GM23338 (cell line): Measurements from ENCODE around the gene DNAJB13. TPM values are rescaled to one million over a fixed set of nuclear protein-coding genes. Genes with fewer than 3 reads are reported as not detected.

Source experiments
- ATAC-seq: fragments of 200-7000 bp; cut with Tn5 transposase; 3 replicates; pipeline ENCODE4 v1.9.1; 2020
- DNase-seq: peaks from one replicate; pipeline ENCODE4 v3.0.0-alpha.2; 2015; ENCODE audit warnings: low spot score
- H2AFZ ChIP-seq: fragments of 200-600 bp; sonication (generic); 2 replicates; pipeline ENCODE4 v1.8.0; 2016; ENCODE audit warnings: antibody characterized with exemption, mild to moderate bottlenecking, moderate library complexity
- H3F3A ChIP-seq: fragments of 200-600 bp; sonication (generic); replicated peaks from 2 replicates; pipeline ENCODE4 v1.8.0; 2017; ENCODE audit warnings: antibody characterized with exemption, mixed run types, low read depth
- H3K27ac ChIP-seq: fragments of 200-600 bp; sonication (generic); 2 replicates; pipeline ENCODE4 v1.6.1; 2016; ENCODE audit warnings: low read depth
- H3K27me3 ChIP-seq: fragments of 200-600 bp; sonication (generic); 2 replicates; pipeline ENCODE4 v1.8.0; 2016; ENCODE audit warnings: mild to moderate bottlenecking, mixed run types, moderate library complexity; ENCODE audit not compliant: insufficient read depth
- H3K36me3 ChIP-seq: fragments of 200-600 bp; sonication (generic); 2 replicates; pipeline ENCODE4 v1.8.0; 2016; ENCODE audit warnings: mild to moderate bottlenecking; ENCODE audit not compliant: insufficient read depth
- H3K4me1 ChIP-seq: fragments of 200-600 bp; sonication (generic); 2 replicates; pipeline ENCODE4 v1.8.0; 2016; ENCODE audit warnings: mild to moderate bottlenecking, moderate library complexity; ENCODE audit not compliant: insufficient read depth
- H3K4me2 ChIP-seq: fragments of 200-600 bp; sonication (generic); 2 replicates; pipeline ENCODE4 v1.7.1; 2017; ENCODE audit warnings: mixed run types
- H3K4me3 ChIP-seq: fragments of 200-600 bp; sonication (generic); 2 replicates; pipeline ENCODE4 v1.6.1; 2016; ENCODE audit warnings: mixed run types
- H3K79me2 ChIP-seq: fragments of 200-600 bp; sonication (generic); replicated peaks from 2 replicates; pipeline ENCODE4 v1.8.0; 2017; ENCODE audit warnings: mild to moderate bottlenecking; ENCODE audit not compliant: insufficient read depth
- H3K9me2 ChIP-seq: fragments of 200-600 bp; sonication (generic); 2 replicates; pipeline ENCODE4 v1.8.0; 2017; ENCODE audit not compliant: insufficient read depth
- H4K20me1 ChIP-seq: fragments of 200-600 bp; sonication (generic); replicated peaks from 2 replicates; pipeline ENCODE4 v1.8.0; 2017; ENCODE audit warnings: mild to moderate bottlenecking; ENCODE audit not compliant: insufficient read depth
- H3K27ac Mint-ChIP-seq: 2 replicates; pipeline ENCODE4 v1.8.0; 2020; ENCODE audit warnings: inconsistent platforms, mild to moderate bottlenecking, moderate library complexity, mixed read lengths
- H3K27me3 Mint-ChIP-seq: 3 replicates; pipeline ENCODE4 v1.8.0; 2022; ENCODE audit warnings: low read depth, mild to moderate bottlenecking, moderate library complexity, mixed read lengths, inconsistent platforms; ENCODE audit not compliant: insufficient read depth, poor library complexity
- H3K36me3 Mint-ChIP-seq: 3 replicates; pipeline ENCODE4 v1.8.0; 2021; ENCODE audit warnings: low read depth, mild to moderate bottlenecking, inconsistent platforms, moderate library complexity, mixed read lengths
- H3K4me1 Mint-ChIP-seq: 3 replicates; pipeline ENCODE4 v1.8.0; 2020; ENCODE audit warnings: mild to moderate bottlenecking, inconsistent platforms, mixed read lengths
- H3K4me3 Mint-ChIP-seq: 3 replicates; pipeline ENCODE4 v1.8.0; 2021; ENCODE audit warnings: moderate library complexity, mild to moderate bottlenecking, inconsistent platforms, mixed read lengths
- H3K9me3 Mint-ChIP-seq: 3 replicates; pipeline ENCODE4 v1.8.0; 2020; ENCODE audit warnings: moderate library complexity, mild to moderate bottlenecking, inconsistent platforms, mixed read lengths
- CREB1 ChIP-seq: fragments of 250-450 bp; sonication (Bioruptor Pico); IDR thresholded peaks from 2 replicates; pipeline ENCODE4 v1.5.0; 2020; ENCODE audit warnings: low read depth, mild to moderate bottlenecking, moderate library complexity
- EZH2 ChIP-seq: fragments of 200-600 bp; sonication (generic); IDR thresholded peaks from one replicate; pipeline ENCODE4 v1.8.0; 2017; ENCODE audit warnings: antibody characterized with exemption, mild to moderate bottlenecking, low read depth; ENCODE audit not compliant: unreplicated experiment
- EZH2phosphoT487 ChIP-seq: fragments of 200-600 bp; sonication (generic); IDR thresholded peaks from one replicate; pipeline ENCODE4 v1.8.1; 2018; ENCODE audit warnings: antibody characterized with exemption; ENCODE audit not compliant: unreplicated experiment
- JUNB ChIP-seq: IDR thresholded peaks from one replicate; pipeline ENCODE4 v1.6.1; 2016; ENCODE audit warnings: antibody characterized with exemption; ENCODE audit not compliant: unreplicated experiment
- NANOG ChIP-seq: IDR thresholded peaks from 2 replicates; pipeline ENCODE4 v1.6.1; 2016; ENCODE audit warnings: antibody characterized with exemption, borderline replicate concordance
- POLR2AphosphoS5 ChIP-seq: IDR thresholded peaks from 2 replicates; pipeline ENCODE4 v1.6.1; 2016; ENCODE audit warnings: antibody characterized with exemption, low read depth
- STAT1 ChIP-seq: IDR thresholded peaks from one replicate; pipeline ENCODE4 v1.6.1; 2016; ENCODE audit warnings: antibody characterized with exemption; ENCODE audit not compliant: unreplicated experiment
- ZNF331 ChIP-seq: fragments of 250-450 bp; sonication (Bioruptor Pico); IDR thresholded peaks from 2 replicates; pipeline ENCODE4 v1.5.0; 2020; ENCODE audit warnings: low read depth, mild to moderate bottlenecking, moderate library complexity
- polyA plus RNA-seq: library from polyadenylated mRNA; unstranded; fragments of >200 nt; fragmentation: Nextera tagmentation; extraction: Ambion mirVana; gene quantifications from 2 replicates; pipeline ENCODE4 v1.2.1, GENCODE V29; 2016
- total RNA-seq: library from RNA; depleted of rRNA; stranded (reverse); fragments of >200 nt; shearing (Covaris generic); gene quantifications from 2 replicates; pipeline ENCODE4 v1.2.3, GENCODE V29; 2014
- TF ChIP-seq, protein P1 (sequence below): IDR thresholded peaks from one replicate; pipeline ENCODE4 v1.6.1; 2018; ENCODE audit warnings: antibody characterized with exemption; ENCODE audit not compliant: unreplicated experiment
- TF ChIP-seq, protein P2 (sequence below): IDR thresholded peaks from 2 replicates; pipeline ENCODE4 v1.6.1; 2016; ENCODE audit warnings: antibody characterized with exemption
- TF ChIP-seq, protein P3 (sequence below): fragments of 250-450 bp; sonication (Bioruptor Pico); IDR thresholded peaks from 2 replicates; pipeline ENCODE4 v1.5.0; 2020; ENCODE audit warnings: mild to moderate bottlenecking, moderate library complexity

DNAJB13 gene
- total and polyA plus RNA-seq, 2 experiments from 2014 or later, result 0.14 to 0.32 TPM

DNA sequence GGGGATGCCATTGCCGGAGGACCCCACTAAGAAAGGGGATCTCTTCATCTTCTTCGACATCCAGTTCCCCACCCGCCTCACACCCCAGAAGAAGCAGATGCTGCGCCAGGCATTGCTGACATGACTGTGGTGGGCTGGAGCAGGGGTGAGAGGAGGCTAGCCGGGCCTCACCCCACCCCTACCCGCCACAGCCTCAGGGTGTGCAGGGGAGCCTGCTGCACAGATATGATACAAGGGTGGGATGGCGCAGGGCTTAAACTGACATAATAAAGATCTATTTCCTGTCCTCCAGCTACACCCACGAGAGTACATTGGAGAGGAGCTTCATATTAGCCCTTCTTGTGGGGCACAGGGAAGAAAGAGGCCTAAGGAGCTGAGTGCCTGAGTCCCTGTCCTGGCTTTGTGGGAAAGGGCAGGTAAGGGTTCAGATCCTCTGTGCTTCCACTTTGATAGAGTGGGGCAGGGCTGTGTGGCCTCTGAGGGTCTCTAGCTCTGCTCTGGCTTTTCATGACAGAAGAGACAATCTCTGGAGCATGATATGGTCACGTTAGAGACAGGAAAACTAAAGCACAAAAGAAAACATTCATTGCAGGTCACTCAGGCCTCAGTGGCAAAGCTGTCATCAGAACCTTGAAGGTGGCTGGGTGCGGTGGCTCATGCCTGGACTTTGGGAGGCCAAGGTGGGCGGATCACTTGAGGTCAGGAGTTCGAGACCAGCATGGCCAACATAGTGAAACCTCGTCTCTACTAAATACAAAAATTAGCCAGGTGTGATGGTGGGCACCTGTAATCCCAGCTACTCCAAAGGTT, 19.4 kb downstream of the DNAJB13 start (continued):
- TF ChIP-seq, protein P1, sequence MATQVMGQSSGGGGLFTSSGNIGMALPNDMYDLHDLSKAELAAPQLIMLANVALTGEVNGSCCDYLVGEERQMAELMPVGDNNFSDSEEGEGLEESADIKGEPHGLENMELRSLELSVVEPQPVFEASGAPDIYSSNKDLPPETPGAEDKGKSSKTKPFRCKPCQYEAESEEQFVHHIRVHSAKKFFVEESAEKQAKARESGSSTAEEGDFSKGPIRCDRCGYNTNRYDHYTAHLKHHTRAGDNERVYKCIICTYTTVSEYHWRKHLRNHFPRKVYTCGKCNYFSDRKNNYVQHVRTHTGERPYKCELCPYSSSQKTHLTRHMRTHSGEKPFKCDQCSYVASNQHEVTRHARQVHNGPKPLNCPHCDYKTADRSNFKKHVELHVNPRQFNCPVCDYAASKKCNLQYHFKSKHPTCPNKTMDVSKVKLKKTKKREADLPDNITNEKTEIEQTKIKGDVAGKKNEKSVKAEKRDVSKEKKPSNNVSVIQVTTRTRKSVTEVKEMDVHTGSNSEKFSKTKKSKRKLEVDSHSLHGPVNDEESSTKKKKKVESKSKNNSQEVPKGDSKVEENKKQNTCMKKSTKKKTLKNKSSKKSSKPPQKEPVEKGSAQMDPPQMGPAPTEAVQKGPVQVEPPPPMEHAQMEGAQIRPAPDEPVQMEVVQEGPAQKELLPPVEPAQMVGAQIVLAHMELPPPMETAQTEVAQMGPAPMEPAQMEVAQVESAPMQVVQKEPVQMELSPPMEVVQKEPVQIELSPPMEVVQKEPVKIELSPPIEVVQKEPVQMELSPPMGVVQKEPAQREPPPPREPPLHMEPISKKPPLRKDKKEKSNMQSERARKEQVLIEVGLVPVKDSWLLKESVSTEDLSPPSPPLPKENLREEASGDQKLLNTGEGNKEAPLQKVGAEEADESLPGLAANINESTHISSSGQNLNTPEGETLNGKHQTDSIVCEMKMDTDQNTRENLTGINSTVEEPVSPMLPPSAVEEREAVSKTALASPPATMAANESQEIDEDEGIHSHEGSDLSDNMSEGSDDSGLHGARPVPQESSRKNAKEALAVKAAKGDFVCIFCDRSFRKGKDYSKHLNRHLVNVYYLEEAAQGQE, result no peak
- TF ChIP-seq EZH2phosphoT487 (no peak), CREB1 (no peak)

DNA sequence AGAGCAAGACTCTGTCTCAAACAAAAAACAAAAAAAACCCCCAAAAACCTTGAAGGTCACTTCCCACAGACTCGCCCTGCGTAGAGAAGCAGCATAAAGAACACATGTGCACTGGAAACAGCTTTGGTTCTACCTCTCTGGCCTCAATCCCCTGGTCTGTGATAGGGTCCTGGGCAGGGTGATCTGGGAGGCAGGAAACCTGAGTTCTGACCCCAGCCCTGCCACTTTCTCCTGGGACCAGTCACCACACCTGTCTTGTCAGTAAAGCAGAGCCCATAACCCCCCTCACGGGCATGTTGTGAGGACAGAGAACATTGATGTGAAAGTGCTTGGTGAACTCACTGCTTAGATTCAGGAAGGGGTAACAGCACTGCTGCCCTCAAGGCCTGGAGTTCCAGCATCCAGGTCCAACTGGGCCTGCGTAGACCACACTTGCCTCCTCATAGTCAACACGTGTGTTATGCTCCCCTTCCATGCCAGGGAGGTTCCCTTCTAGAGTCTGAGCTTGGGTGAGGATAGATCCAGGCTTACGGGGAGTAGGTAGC, 20.4 kb downstream of the DNAJB13 start:
- H3F3A ChIP-seq, result 0 out of 2 replicates have a peak, but pooled peaks cover 5% of the 10 kb centered on the region
- no peaks in the 10 kb centered on the region for H3K4me1 ChIP-seq
- H3K27ac ChIP-seq, result no peak overlapping the region
- Mint-ChIP-seq H3K9me3 (no peaks in the 10 kb centered on the region; the same call in 2 of the 3 replicates), H3K4me1 (no peaks in the 10 kb centered on the region; the same call in 2 of the 3 replicates), H3K27ac (0 out of 2 replicates have a peak overlapping the region, but pooled peaks have one; percentile 5), H3K36me3 (peaks cover 24% of the 10 kb centered on the region), H3K4me3 (no peak overlapping the region), H3K27me3 (peaks cover 15% of the 10 kb centered on the region)
- no peak overlapping the region for H3K4me2 ChIP-seq
- ATAC-seq (no peak), DNase-seq (no peak)
- no peak overlapping the region for H3K4me3 ChIP-seq
- H3K9me2 ChIP-seq, result no peaks in the 10 kb centered on the region
- no peaks in the 10 kb centered on the region for H3K79me2 ChIP-seq
- H3K27me3 ChIP-seq, result no peaks in the 10 kb centered on the region
- H3K36me3 ChIP-seq, result peaks cover 10% of the 10 kb centered on the region
- H2AFZ ChIP-seq, result no peak overlapping the region
- no peaks in the 10 kb centered on the region; the same call in 1 of the 2 replicates for H4K20me1 ChIP-seq
- TF ChIP-seq ZNF331 (CRISPR knock-in tag) (no peak), EZH2phosphoT487 (no peak), STAT1 (no peak), NANOG (no peak), EZH2 (no peak), CREB1 (no peak), JUNB (no peak), POLR2AphosphoS5 (no peak; the same call in 1 of the 2 replicates)
- TF ChIP-seq, protein P2, sequence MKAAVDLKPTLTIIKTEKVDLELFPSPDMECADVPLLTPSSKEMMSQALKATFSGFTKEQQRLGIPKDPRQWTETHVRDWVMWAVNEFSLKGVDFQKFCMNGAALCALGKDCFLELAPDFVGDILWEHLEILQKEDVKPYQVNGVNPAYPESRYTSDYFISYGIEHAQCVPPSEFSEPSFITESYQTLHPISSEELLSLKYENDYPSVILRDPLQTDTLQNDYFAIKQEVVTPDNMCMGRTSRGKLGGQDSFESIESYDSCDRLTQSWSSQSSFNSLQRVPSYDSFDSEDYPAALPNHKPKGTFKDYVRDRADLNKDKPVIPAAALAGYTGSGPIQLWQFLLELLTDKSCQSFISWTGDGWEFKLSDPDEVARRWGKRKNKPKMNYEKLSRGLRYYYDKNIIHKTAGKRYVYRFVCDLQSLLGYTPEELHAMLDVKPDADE, result no peak
- TF ChIP-seq, protein P3, sequence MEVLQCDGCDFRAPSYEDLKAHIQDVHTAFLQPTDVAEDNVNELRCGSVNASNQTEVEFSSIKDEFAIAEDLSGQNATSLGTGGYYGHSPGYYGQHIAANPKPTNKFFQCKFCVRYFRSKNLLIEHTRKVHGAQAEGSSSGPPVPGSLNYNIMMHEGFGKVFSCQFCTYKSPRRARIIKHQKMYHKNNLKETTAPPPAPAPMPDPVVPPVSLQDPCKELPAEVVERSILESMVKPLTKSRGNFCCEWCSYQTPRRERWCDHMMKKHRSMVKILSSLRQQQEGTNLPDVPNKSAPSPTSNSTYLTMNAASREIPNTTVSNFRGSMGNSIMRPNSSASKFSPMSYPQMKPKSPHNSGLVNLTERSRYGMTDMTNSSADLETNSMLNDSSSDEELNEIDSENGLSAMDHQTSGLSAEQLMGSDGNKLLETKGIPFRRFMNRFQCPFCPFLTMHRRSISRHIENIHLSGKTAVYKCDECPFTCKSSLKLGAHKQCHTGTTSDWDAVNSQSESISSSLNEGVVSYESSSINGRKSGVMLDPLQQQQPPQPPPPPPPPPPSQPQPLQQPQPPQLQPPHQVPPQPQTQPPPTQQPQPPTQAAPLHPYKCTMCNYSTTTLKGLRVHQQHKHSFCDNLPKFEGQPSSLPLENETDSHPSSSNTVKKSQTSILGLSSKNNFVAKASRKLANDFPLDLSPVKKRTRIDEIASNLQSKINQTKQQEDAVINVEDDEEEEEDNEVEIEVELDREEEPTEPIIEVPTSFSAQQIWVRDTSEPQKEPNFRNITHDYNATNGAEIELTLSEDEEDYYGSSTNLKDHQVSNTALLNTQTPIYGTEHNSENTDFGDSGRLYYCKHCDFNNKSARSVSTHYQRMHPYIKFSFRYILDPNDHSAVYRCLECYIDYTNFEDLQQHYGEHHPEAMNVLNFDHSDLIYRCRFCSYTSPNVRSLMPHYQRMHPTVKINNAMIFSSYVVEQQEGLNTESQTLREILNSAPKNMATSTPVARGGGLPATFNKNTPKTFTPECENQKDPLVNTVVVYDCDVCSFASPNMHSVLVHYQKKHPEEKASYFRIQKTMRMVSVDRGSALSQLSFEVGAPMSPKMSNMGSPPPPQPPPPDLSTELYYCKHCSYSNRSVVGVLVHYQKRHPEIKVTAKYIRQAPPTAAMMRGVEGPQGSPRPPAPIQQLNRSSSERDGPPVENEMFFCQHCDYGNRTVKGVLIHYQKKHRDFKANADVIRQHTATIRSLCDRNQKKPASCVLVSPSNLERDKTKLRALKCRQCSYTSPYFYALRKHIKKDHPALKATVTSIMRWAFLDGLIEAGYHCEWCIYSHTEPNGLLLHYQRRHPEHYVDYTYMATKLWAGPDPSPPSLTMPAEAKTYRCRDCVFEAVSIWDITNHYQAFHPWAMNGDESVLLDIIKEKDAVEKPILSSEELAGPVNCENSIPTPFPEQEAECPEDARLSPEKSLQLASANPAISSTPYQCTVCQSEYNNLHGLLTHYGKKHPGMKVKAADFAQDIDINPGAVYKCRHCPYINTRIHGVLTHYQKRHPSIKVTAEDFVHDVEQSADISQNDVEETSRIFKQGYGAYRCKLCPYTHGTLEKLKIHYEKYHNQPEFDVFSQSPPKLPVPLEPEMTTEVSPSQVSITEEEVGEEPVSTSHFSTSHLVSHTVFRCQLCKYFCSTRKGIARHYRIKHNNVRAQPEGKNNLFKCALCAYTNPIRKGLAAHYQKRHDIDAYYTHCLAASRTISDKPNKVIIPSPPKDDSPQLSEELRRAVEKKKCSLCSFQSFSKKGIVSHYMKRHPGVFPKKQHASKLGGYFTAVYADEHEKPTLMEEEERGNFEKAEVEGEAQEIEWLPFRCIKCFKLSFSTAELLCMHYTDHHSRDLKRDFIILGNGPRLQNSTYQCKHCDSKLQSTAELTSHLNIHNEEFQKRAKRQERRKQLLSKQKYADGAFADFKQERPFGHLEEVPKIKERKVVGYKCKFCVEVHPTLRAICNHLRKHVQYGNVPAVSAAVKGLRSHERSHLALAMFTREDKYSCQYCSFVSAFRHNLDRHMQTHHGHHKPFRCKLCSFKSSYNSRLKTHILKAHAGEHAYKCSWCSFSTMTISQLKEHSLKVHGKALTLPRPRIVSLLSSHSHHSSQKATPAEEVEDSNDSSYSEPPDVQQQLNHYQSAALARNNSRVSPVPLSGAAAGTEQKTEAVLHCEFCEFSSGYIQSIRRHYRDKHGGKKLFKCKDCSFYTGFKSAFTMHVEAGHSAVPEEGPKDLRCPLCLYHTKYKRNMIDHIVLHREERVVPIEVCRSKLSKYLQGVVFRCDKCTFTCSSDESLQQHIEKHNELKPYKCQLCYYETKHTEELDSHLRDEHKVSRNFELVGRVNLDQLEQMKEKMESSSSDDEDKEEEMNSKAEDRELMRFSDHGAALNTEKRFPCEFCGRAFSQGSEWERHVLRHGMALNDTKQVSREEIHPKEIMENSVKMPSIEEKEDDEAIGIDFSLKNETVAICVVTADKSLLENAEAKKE (CRISPR knock-in tag), result no peak
